ENCODE data around the gene RPRD2. TPM values are rescaled to one million over a fixed set of nuclear protein-coding genes. Genes with fewer than 3 reads are reported as not detected.

Gene RPRD2
- total RNA-seq, 1 experiment from 2014 or later, result 46.6 TPM

DNA sequence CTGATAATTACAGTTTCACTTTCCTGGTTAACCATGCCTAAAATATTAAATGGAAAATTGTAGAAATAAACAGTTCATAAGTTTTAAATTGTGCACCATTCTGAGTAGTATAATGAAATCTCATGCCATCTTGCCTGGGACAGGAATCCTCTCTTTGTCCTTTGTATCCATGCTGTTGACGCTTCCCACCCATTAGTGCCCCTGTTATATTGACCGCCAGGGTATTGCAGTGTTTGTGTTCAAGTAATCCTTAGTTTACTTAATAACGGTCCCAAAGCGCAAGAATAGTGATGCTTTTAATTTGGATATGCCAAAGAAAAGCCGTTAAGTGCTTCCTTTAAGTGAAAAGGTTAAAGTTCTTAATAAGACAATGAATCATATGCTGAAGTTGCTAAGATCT is 41.7 kb downstream of the RPRD2 start:
- intact Hi-C loops (cut with micrococcal nuclease; ENCODE audit: unreplicated experiment), result no loop called here
- Histone ChIP-seq H3K4me3 (ENCODE audit: low read depth, low read length, poor library complexity, severe bottlenecking) (no peak overlapping the region), H3K27ac (ENCODE audit: low read depth, low read length, poor library complexity, severe bottlenecking) (no peak overlapping the region), H3K4me1 (ENCODE audit: insufficient read depth, low read length, poor library complexity, severe bottlenecking) (no peaks in the 10 kb centered on the region), H3K36me3 (ENCODE audit: insufficient read depth, low read length, poor library complexity, severe bottlenecking) (no peaks in the 10 kb centered on the region), H3K27me3 (replicated peaks; ENCODE audit: insufficient read depth, low read depth, low read length, poor library complexity) (no peaks in the 10 kb centered on the region), H3K9me3 (ENCODE audit: low read depth, low read length, poor library complexity, severe bottlenecking) (no peaks in the 10 kb centered on the region)
- BruUV-seq (replicated peaks), result no TSS peak
- no peak for DNase-seq (ENCODE audit: low spot score)
- ChIA-PET POLR2A (ENCODE audit: low non-redundant PET) (no interaction called here), CTCF (no interaction called here)
- TF ChIP-seq, protein P1, sequence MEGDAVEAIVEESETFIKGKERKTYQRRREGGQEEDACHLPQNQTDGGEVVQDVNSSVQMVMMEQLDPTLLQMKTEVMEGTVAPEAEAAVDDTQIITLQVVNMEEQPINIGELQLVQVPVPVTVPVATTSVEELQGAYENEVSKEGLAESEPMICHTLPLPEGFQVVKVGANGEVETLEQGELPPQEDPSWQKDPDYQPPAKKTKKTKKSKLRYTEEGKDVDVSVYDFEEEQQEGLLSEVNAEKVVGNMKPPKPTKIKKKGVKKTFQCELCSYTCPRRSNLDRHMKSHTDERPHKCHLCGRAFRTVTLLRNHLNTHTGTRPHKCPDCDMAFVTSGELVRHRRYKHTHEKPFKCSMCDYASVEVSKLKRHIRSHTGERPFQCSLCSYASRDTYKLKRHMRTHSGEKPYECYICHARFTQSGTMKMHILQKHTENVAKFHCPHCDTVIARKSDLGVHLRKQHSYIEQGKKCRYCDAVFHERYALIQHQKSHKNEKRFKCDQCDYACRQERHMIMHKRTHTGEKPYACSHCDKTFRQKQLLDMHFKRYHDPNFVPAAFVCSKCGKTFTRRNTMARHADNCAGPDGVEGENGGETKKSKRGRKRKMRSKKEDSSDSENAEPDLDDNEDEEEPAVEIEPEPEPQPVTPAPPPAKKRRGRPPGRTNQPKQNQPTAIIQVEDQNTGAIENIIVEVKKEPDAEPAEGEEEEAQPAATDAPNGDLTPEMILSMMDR (conservative IDR thresholded peaks at IDR 0.05; ENCODE audit: low read depth, low read length), result no peak
- no peak for TF ChIP-seq EZH2 (IDR thresholded peaks at IDR 0.05; ENCODE audit: borderline replicate concordance, low read depth, low read length, poor library complexity, severe bottlenecking)

DNA sequence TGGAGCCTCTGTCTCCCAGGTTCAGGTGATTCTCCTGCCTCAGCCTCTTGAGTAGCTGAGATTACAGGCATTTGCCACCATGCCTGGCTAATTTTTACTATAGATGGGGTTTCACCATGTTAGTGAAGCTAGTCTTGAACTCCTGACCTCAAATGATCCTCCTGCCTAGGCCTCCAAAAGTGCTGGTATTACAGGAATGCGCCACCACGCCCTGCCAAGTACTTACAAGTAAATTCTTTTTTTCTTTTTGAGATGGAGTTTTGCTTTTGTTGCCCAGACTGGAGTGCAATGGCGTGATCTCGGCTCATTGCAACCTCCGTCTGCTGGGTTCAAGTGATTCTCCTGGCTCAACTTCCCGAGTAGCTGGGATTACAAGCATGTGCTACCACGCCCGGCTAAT is 42.5 kb downstream of the RPRD2 start:
- BruUV-seq (replicated peaks), result no TSS peak
- CTCF ChIA-PET, result no interaction called here

DNA sequence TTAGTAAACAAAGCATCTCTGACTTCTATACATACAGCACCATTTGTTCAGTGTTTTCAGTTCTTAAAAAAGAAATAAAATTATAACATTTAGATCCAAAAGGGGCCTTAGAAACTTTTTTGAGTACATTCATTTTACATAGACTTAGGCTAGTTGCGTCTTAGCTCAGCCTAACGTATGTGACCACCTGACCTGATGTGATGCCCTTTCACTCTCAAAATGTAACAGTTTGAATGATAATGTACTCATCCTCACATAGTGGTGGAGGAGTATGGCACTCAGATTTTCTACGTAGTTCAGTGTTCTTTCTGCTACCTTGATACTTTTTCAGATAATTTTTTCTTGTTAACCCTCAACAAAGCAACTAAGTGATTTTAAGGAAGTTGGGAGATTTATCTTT is 43.4 kb downstream of the RPRD2 start:
- H3K4me3 ChIP-seq (ENCODE audit: low read depth, low read length, poor library complexity, severe bottlenecking), result no peak overlapping the region
- TF ChIP-seq, protein P1 (conservative IDR thresholded peaks at IDR 0.05; ENCODE audit: low read depth, low read length), result no peak
- TF ChIP-seq EZH2 (IDR thresholded peaks at IDR 0.05; ENCODE audit: borderline replicate concordance, low read depth, low read length, poor library complexity, severe bottlenecking), result no peak
- H3K4me1 ChIP-seq (ENCODE audit: insufficient read depth, low read length, poor library complexity, severe bottlenecking), result no peaks in the 10 kb centered on the region
- no peak overlapping the region for H3K27ac ChIP-seq (ENCODE audit: low read depth, low read length, poor library complexity, severe bottlenecking)
- POLR2A ChIA-PET (ENCODE audit: low non-redundant PET), result no interaction called here
- no peaks in the 10 kb centered on the region for H3K36me3 ChIP-seq (ENCODE audit: insufficient read depth, low read length, poor library complexity, severe bottlenecking)
- H3K27me3 ChIP-seq (replicated peaks; ENCODE audit: insufficient read depth, low read depth, low read length, poor library complexity), result no peaks in the 10 kb centered on the region
- CTCF ChIA-PET, result no interaction called here
- H3K9me3 ChIP-seq (ENCODE audit: low read depth, low read length, poor library complexity, severe bottlenecking), result no peaks in the 10 kb centered on the region
- no peak for DNase-seq (ENCODE audit: low spot score)
- intact Hi-C loops (cut with micrococcal nuclease; ENCODE audit: unreplicated experiment), result no loop called here
- BruUV-seq (replicated peaks), result no TSS peak

More for the DNA sequence above, 42.5 kb downstream of the RPRD2 start:
- Histone ChIP-seq H3K4me3 (ENCODE audit: low read depth, low read length, poor library complexity, severe bottlenecking) (no peak overlapping the region), H3K4me1 (ENCODE audit: insufficient read depth, low read length, poor library complexity, severe bottlenecking) (no peaks in the 10 kb centered on the region), H3K27ac (ENCODE audit: low read depth, low read length, poor library complexity, severe bottlenecking) (no peak overlapping the region), H3K36me3 (ENCODE audit: insufficient read depth, low read length, poor library complexity, severe bottlenecking) (no peaks in the 10 kb centered on the region), H3K27me3 (replicated peaks; ENCODE audit: insufficient read depth, low read depth, low read length, poor library complexity) (no peaks in the 10 kb centered on the region), H3K9me3 (ENCODE audit: low read depth, low read length, poor library complexity, severe bottlenecking) (no peaks in the 10 kb centered on the region)
- POLR2A ChIA-PET (ENCODE audit: low non-redundant PET), result no interaction called here
- DNase-seq (ENCODE audit: low spot score), result no peak
- TF ChIP-seq EZH2 (IDR thresholded peaks at IDR 0.05; ENCODE audit: borderline replicate concordance, low read depth, low read length, poor library complexity, severe bottlenecking), result no peak
- TF ChIP-seq, protein P1 (conservative IDR thresholded peaks at IDR 0.05; ENCODE audit: low read depth, low read length), result no peak
- intact Hi-C loops (cut with micrococcal nuclease; ENCODE audit: unreplicated experiment), result no loop called here

Measured in A673 (cell line).